Rectal smooth muscle tissue (tissue), 1 donor: ENCODE measurements around the gene CNKSR2.
A peak's percentile ranks its signal among the peaks of the same experiment; 100 is the strongest.

Source experiments
- H3K27ac ChIP-seq: one replicate; pipeline ENCODE4 v1.7.0; 2013; ENCODE audit warnings: low read depth, low read length, inconsistent platforms
- H3K27me3 ChIP-seq: one replicate; pipeline ENCODE4 v1.7.0; 2013; ENCODE audit warnings: low read length; ENCODE audit not compliant: control insufficient read depth, insufficient read depth
- H3K36me3 ChIP-seq: one replicate; pipeline ENCODE4 v1.7.0; 2013; ENCODE audit warnings: low read length; ENCODE audit not compliant: control insufficient read depth, insufficient read depth
- H3K4me1 ChIP-seq: one replicate; pipeline ENCODE4 v1.7.0; 2013; ENCODE audit warnings: low read length; ENCODE audit not compliant: control insufficient read depth, insufficient read depth
- H3K4me3 ChIP-seq: one replicate; pipeline ENCODE4 v1.7.0; 2013; ENCODE audit warnings: low read length
- H3K9ac ChIP-seq: one replicate; pipeline ENCODE4 v1.7.0; 2013; ENCODE audit warnings: low read length

Gene CNKSR2

DNA sequence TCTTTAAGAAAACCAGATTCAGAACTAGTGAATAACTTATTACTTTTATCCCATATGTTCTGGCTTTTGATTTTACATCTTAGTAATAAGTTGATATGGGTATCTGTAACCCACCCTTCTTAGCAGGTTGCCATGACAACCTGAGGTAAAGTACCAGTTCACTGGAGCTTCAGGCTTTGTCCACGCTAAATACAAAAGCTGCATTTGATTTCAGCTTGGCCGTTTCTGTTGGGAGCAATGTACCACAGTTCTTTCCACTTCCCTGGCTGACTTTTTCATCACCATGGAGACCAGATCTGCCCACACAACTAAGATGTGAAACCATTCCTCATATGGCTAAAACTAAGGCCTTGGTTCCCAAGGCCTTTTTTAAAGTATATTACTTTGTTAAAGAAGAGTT lies 257.8 kb downstream of the CNKSR2 start:
- Histone ChIP-seq H3K9ac (no peak overlapping the region), H3K36me3 (no peaks in the 10 kb centered on the region), H3K4me3 (no peak overlapping the region), H3K27ac (no peak overlapping the region), H3K4me1 (no peaks in the 10 kb centered on the region), H3K27me3 (no peaks in the 10 kb centered on the region)

GRCh38 chrX:21638311-21638710 lies 264.1 kb downstream of the CNKSR2 start:
- Histone ChIP-seq H3K27me3 (no peaks in the 10 kb centered on the region), H3K4me1 (no peaks in the 10 kb centered on the region)

GRCh38 chrX:21639775-21640174 lies 265.6 kb downstream of the CNKSR2 start:
- Histone ChIP-seq H3K4me1 (no peaks in the 10 kb centered on the region), H3K27me3 (no peaks in the 10 kb centered on the region), H3K27ac (no peak overlapping the region), H3K9ac (no peak overlapping the region), H3K4me3 (no peak overlapping the region), H3K36me3 (no peaks in the 10 kb centered on the region)

More at GRCh38 chrX:21638311-21638710, 264.1 kb downstream of the CNKSR2 start:
- H3K27ac ChIP-seq = no peak overlapping the region
- H3K9ac ChIP-seq = no peak overlapping the region
- no peak overlapping the region for H3K4me3 ChIP-seq
- no peaks in the 10 kb centered on the region for H3K36me3 ChIP-seq

DNA sequence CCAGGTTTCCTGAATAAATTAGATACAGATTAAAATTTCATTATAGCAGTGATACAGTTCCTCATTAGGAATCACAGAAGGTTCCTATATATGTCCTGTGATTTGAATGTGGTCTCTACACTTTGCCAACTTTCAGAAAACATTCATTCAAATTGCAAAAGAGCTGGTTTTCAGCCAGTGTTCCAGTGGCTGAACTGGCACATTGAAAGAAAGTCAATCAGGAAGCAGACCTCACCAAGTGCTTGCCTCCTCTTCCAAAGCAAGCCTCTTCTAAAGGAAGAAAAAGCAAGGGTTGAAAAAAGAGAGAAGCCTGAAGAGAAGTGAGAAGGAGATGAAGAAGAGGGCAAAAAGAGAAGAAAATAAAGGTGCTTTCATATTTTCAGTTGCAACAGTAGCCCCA lies 271.2 kb downstream of the CNKSR2 start:
- no peaks in the 10 kb centered on the region for H3K27me3 ChIP-seq
- H3K27ac ChIP-seq = no peak overlapping the region

GRCh38 chrX:21645886-21646285 lies 271.7 kb downstream of the CNKSR2 start:
- H3K27ac ChIP-seq = no peak overlapping the region

More for the DNA sequence above, 271.2 kb downstream of the CNKSR2 start:
- no peak overlapping the region for H3K4me3 ChIP-seq
- no peaks in the 10 kb centered on the region for H3K4me1 ChIP-seq
- no peak overlapping the region for H3K9ac ChIP-seq
- H3K36me3 ChIP-seq = no peaks in the 10 kb centered on the region

GRCh38 chrX:21655901-21656586 lies 281.8 kb downstream of the CNKSR2 start:
- no peak overlapping the region for H3K9ac ChIP-seq
- H3K4me1 ChIP-seq = no peaks in the 10 kb centered on the region
- H3K4me3 ChIP-seq = peak overlapping the region; percentile 27
- no peak overlapping the region for H3K27ac ChIP-seq
- no peaks in the 10 kb centered on the region for H3K36me3 ChIP-seq
- H3K27me3 ChIP-seq = peaks cover 7% of the 10 kb centered on the region

More at GRCh38 chrX:21645886-21646285, 271.7 kb downstream of the CNKSR2 start:
- Histone ChIP-seq H3K9ac (no peak overlapping the region), H3K4me3 (no peak overlapping the region), H3K4me1 (no peaks in the 10 kb centered on the region), H3K36me3 (no peaks in the 10 kb centered on the region), H3K27me3 (no peaks in the 10 kb centered on the region)

- Histone ChIP-seq H3K4me1 (no peaks in the 10 kb centered on the region), H3K4me3 (no peak overlapping the region), H3K27ac (no peak overlapping the region), H3K36me3 (no peaks in the 10 kb centered on the region), H3K9ac (no peak overlapping the region), H3K27me3 (peaks cover 7% of the 10 kb centered on the region)
Measured at GRCh38 chrX:21656587-21657317, 282.5 kb downstream of the CNKSR2 start.

GRCh38 chrX:21657318-21658151 lies 283.3 kb downstream of the CNKSR2 start:
- Histone ChIP-seq H3K36me3 (no peaks in the 10 kb centered on the region), H3K4me3 (peak overlapping the region; percentile 45), H3K27ac (no peak overlapping the region), H3K9ac (no peak overlapping the region), H3K4me1 (no peaks in the 10 kb centered on the region), H3K27me3 (peaks cover 7% of the 10 kb centered on the region)

GRCh38 chrX:21658152-21658737 lies 284.0 kb downstream of the CNKSR2 start, which contains the start of gene KLHL34:
Gene KLHL34 (minus strand): TSS chrX:21658330. CDS start chrX:21657788, 542 bp downstream.
- H3K27ac ChIP-seq = no peak within 1 kb of the TSS
- peaks cover 7% of the 10 kb centered on the region for H3K27me3 ChIP-seq
- H3K36me3 ChIP-seq = no peaks in the 10 kb centered on the region
- no peaks in the 10 kb centered on the region for H3K4me1 ChIP-seq
- H3K9ac ChIP-seq = no peak within 1 kb of the TSS
- peak within 1 kb of the TSS; percentile 45 for H3K4me3 ChIP-seq

DNA sequence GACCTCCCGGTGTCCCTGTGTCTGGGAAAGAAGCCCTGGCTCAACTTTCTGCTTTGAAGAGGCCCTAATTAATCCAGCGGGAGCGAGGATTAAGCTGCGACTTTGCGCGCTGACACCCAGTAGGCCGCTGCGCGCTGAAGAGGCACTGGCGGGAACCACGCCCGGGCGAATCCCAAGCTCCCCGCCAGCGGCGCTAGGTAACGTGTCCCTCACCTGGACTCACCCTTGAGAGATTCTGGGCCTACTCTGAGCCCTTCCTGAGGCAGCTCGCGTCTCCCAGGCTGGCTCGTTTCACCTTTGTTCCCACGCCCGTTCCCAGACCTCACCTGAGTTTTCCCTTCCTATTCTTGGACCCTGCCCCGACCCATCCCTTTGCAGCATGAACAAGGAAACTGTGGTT lies 284.5 kb downstream of the CNKSR2 start:
- Histone ChIP-seq H3K36me3 (no peaks in the 10 kb centered on the region), H3K27ac (no peak overlapping the region), H3K4me3 (peak overlapping the region; percentile 45), H3K9ac (no peak overlapping the region), H3K27me3 (peaks cover 7% of the 10 kb centered on the region), H3K4me1 (no peaks in the 10 kb centered on the region)

DNA sequence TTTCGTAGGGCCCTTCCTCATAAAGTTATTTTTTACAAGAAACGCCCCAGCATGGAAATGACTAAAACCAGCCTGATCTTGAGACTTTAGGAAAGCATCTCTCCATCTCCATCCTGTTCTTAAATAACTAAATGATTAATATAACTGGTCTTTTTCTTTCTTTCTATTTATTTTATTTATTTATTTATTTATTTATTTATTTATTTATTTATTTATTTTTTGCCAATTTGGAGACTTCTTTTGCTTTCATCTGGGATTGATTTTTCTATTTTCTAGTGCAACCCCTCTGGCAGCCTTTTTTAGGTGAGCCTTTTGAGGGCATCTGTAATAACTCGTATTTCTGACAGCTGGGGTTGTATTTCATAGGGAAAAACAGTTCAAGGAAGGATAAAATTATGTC lies 285.1 kb downstream of the CNKSR2 start:
- Histone ChIP-seq H3K9ac (no peak overlapping the region), H3K27me3 (peaks cover 7% of the 10 kb centered on the region), H3K27ac (no peak overlapping the region), H3K4me3 (no peak overlapping the region), H3K36me3 (no peaks in the 10 kb centered on the region), H3K4me1 (no peaks in the 10 kb centered on the region)

- H3K9ac ChIP-seq = no peak overlapping the region
- H3K4me3 ChIP-seq = no peak overlapping the region
- no peaks in the 10 kb centered on the region for H3K36me3 ChIP-seq
- peaks cover 7% of the 10 kb centered on the region for H3K27me3 ChIP-seq
- no peaks in the 10 kb centered on the region for H3K4me1 ChIP-seq
- no peak overlapping the region for H3K27ac ChIP-seq
Measured at GRCh38 chrX:21660156-21660555, 285.9 kb downstream of the CNKSR2 start.
